NCI-H1092 treated with DMSO at 0.1 percent for 48 hours (cell line): ENCODE results near the gene OR10C1.

Experiments
- DNase-seq: peaks from one replicate; lab custom pipeline; 2025; lab: John Stamatoyannopoulos, UW

Gene OR10C1

GRCh38 chr6:29477923-29478450, 38.9 kb downstream of the OR10C1 start:
- DNase-seq, result no peak

- DNase-seq, result no peak
Observed at GRCh38 chr6:29478740-29479139, 39.6 kb downstream of the OR10C1 start.

GRCh38 chr6:29479560-29479959, 40.5 kb downstream of the OR10C1 start:
- DNase-seq, result no peak

- no peak for DNase-seq
Observed at GRCh38 chr6:29483186-29483585, 44.1 kb downstream of the OR10C1 start.

- DNase-seq, result no peak
Observed at GRCh38 chr6:29483735-29484134, 44.6 kb downstream of the OR10C1 start.

GRCh38 chr6:29486577-29486976, 47.5 kb downstream of the OR10C1 start:
- no peak for DNase-seq

- no peak for DNase-seq
Observed at GRCh38 chr6:29487131-29487530, 48.0 kb downstream of the OR10C1 start.

- DNase-seq, result no peak
Observed at GRCh38 chr6:29487660-29488059, 48.6 kb downstream of the OR10C1 start, which contains the start of gene MAS1L. Gene MAS1L, minus strand, starts transcription at chr6:29487956. Its CDS starts 54 bp downstream, at chr6:29487902.

GRCh38 chr6:29488874-29489273, 49.8 kb downstream of the OR10C1 start:
- no peak for DNase-seq

GRCh38 chr6:29489286-29489685, 50.2 kb downstream of the OR10C1 start:
- DNase-seq, result no peak

GRCh38 chr6:29490055-29490454, 50.9 kb downstream of the OR10C1 start:
- DNase-seq, result no peak

GRCh38 chr6:29490552-29490951, 51.4 kb downstream of the OR10C1 start:
- DNase-seq, result no peak
